ENCODE results near the gene VSTM2B. TPM values are rescaled to one million over a fixed set of nuclear protein-coding genes. Genes with fewer than 3 reads are reported as not detected.

Gene VSTM2B
- total RNA-seq, 1 experiment from 2014 or later = not detected

- Histone ChIP-seq H3K27me3 (replicated peaks; ENCODE audit: insufficient read depth, low read depth, low read length, poor library complexity) (peaks cover 4% of the 10 kb centered on the region), H3K9me3 (ENCODE audit: low read depth, low read length, poor library complexity, severe bottlenecking) (no peaks in the 10 kb centered on the region), H3K4me1 (ENCODE audit: insufficient read depth, low read length, poor library complexity, severe bottlenecking) (no peaks in the 10 kb centered on the region), H3K4me3 (ENCODE audit: low read depth, low read length, poor library complexity, severe bottlenecking) (no peak overlapping the region), H3K27ac (ENCODE audit: low read depth, low read length, poor library complexity, severe bottlenecking) (no peak overlapping the region), H3K36me3 (ENCODE audit: insufficient read depth, low read length, poor library complexity, severe bottlenecking) (no peaks in the 10 kb centered on the region)
- ChIA-PET CTCF (no interaction called here), POLR2A (ENCODE audit: low non-redundant PET) (no interaction called here)
- TF ChIP-seq EZH2 (IDR thresholded peaks at IDR 0.05; ENCODE audit: borderline replicate concordance, low read depth, low read length, poor library complexity, severe bottlenecking) (no peak), CTCF (conservative IDR thresholded peaks at IDR 0.05; ENCODE audit: low read depth, low read length) (no peak)
- BruUV-seq (replicated peaks) = no TSS peak
- DNase-seq (ENCODE audit: low spot score) = no peak
- intact Hi-C loops (cut with micrococcal nuclease; ENCODE audit: unreplicated experiment) = no loop called here
Measured at GRCh38 chr19:29559743-29560142, 33.9 kb downstream of the VSTM2B start.

- Histone ChIP-seq H3K9me3 (ENCODE audit: low read depth, low read length, poor library complexity, severe bottlenecking) (no peaks in the 10 kb centered on the region), H3K4me3 (ENCODE audit: low read depth, low read length, poor library complexity, severe bottlenecking) (no peak overlapping the region), H3K27me3 (replicated peaks; ENCODE audit: insufficient read depth, low read depth, low read length, poor library complexity) (peaks cover 4% of the 10 kb centered on the region), H3K27ac (ENCODE audit: low read depth, low read length, poor library complexity, severe bottlenecking) (no peak overlapping the region), H3K4me1 (ENCODE audit: insufficient read depth, low read length, poor library complexity, severe bottlenecking) (no peaks in the 10 kb centered on the region), H3K36me3 (ENCODE audit: insufficient read depth, low read length, poor library complexity, severe bottlenecking) (no peaks in the 10 kb centered on the region)
- DNase-seq (ENCODE audit: low spot score) = no peak
- POLR2A ChIA-PET (ENCODE audit: low non-redundant PET) = no interaction called here
- CTCF ChIA-PET = no interaction called here
- intact Hi-C loops (cut with micrococcal nuclease; ENCODE audit: unreplicated experiment) = no loop called here
- TF ChIP-seq EZH2 (IDR thresholded peaks at IDR 0.05; ENCODE audit: borderline replicate concordance, low read depth, low read length, poor library complexity, severe bottlenecking) = no peak
- no peak for TF ChIP-seq CTCF (conservative IDR thresholded peaks at IDR 0.05; ENCODE audit: low read depth, low read length)
- BruUV-seq (replicated peaks) = no TSS peak
Measured at GRCh38 chr19:29560313-29561075, 34.7 kb downstream of the VSTM2B start.

GRCh38 chr19:29561601-29562000 is 35.8 kb downstream of the VSTM2B start:
- H3K27me3 ChIP-seq (replicated peaks; ENCODE audit: insufficient read depth, low read depth, low read length, poor library complexity) = peaks cover 4% of the 10 kb centered on the region
- CTCF ChIA-PET = no interaction called here
- no peaks in the 10 kb centered on the region for H3K36me3 ChIP-seq (ENCODE audit: insufficient read depth, low read length, poor library complexity, severe bottlenecking)
- no peak overlapping the region for H3K27ac ChIP-seq (ENCODE audit: low read depth, low read length, poor library complexity, severe bottlenecking)
- TF ChIP-seq EZH2 (IDR thresholded peaks at IDR 0.05; ENCODE audit: borderline replicate concordance, low read depth, low read length, poor library complexity, severe bottlenecking) (no peak), CTCF (conservative IDR thresholded peaks at IDR 0.05; ENCODE audit: low read depth, low read length) (no peak)
- H3K4me1 ChIP-seq (ENCODE audit: insufficient read depth, low read length, poor library complexity, severe bottlenecking) = no peaks in the 10 kb centered on the region
- intact Hi-C loops (cut with micrococcal nuclease; ENCODE audit: unreplicated experiment) = no loop called here
- POLR2A ChIA-PET (ENCODE audit: low non-redundant PET) = no interaction called here
- no peaks in the 10 kb centered on the region for H3K9me3 ChIP-seq (ENCODE audit: low read depth, low read length, poor library complexity, severe bottlenecking)
- BruUV-seq (replicated peaks) = no TSS peak
- no peak for DNase-seq (ENCODE audit: low spot score)
- H3K4me3 ChIP-seq (ENCODE audit: low read depth, low read length, poor library complexity, severe bottlenecking) = no peak overlapping the region
